Psoas muscle (tissue), 8 donors: Measurements from ENCODE around the gene FMO5. TPM values are rescaled to one million over a fixed set of nuclear protein-coding genes. Genes with fewer than 3 reads are reported as not detected.

Experiments used
- ATAC-seq, 4 donors: fragments of 200-7000 bp; cut with Tn5 transposase; one replicate each; pipeline ENCODE4 v1.9.1; 2020; ENCODE audit warnings: moderate library complexity in 3 of 4, mild to moderate bottlenecking in 2 of 4
- DNase-seq, 2 donors: peaks; one replicate each; pipeline ENCODE4 v3.0.0-alpha.2; 2020
- H3K27ac ChIP-seq: fragments of 200-600 bp; one replicate; pipeline ENCODE4 v1.8.0; 2022
- H3K27me3 ChIP-seq, 3 donors: fragments of 200-600 bp in 1 of 3; one replicate each; pipeline versions ENCODE4 v1.6.1 to v1.8.0; 2013 to 2022; ENCODE audit warnings: low read length in 2 of 3, mild to moderate bottlenecking in 2 of 3, moderate library complexity in 1 of 3; ENCODE audit not compliant: insufficient read depth in 3 of 3
- H3K36me3 ChIP-seq, 2 donors: fragments of 200-600 bp in 1 of 2; one replicate each; pipeline versions ENCODE4 v1.6.1 to v1.8.0; 2013 to 2022; ENCODE audit warnings: low read depth in 1 of 2, mild to moderate bottlenecking in 1 of 2, moderate library complexity in 1 of 2; ENCODE audit not compliant: insufficient read depth in 1 of 2
- H3K4me1 ChIP-seq: fragments of 200-600 bp; one replicate; pipeline ENCODE4 v1.8.0; 2022
- H3K4me3 ChIP-seq: fragments of 200-600 bp; one replicate; pipeline ENCODE4 v1.8.0; 2022; ENCODE audit warnings: mild to moderate bottlenecking
- H3K9me3 ChIP-seq: fragments of 200-600 bp; one replicate; pipeline ENCODE4 v1.8.0; 2022
- CTCF ChIP-seq: fragments of 200-600 bp; IDR thresholded peaks from one replicate; pipeline ENCODE4 v1.8.0; 2022; ENCODE audit warnings: antibody characterized with exemption
- WGBS, 3 donors: extraction: QIAGEN DNeasy Blood & Tissue Kit; methylation state at CpG; one replicate each; pipeline versions ENCODE4 v1.1.6 to v1.1.7; 2013; 5-methylcytosine and 5-hydroxymethylcytosine counted together
- intact Hi-C, 2 donors: fragments of 100-400 bp; cut with DNase I; formaldehyde crosslinking; loops; one replicate each; pipeline versions ENCODE4 v1.11.0 to v1.14.2; 2022
- long read RNA-seq, 2 donors: library from polyadenylated mRNA; unstranded; transcript quantifications; one replicate each; pipeline ENCODE4 v2.0.0, GENCODE V29; 2021
- polyA plus RNA-seq, 3 donors: library from polyadenylated mRNA; stranded (reverse); fragments of 200-250 nt; gene quantifications; one replicate each; pipeline ENCODE4 v1.2.3, GENCODE V29; 2013
- total RNA-seq, 4 donors: library from RNA; stranded (reverse); fragmentation: NEBNext Ultra II Directional in 2 of 4; extraction: Animal tissue kit (Norgen Biotek cat#: 25700) in 2 of 4; gene quantifications; one replicate each; pipeline versions ENCODE4 v1.2.1 to v1.2.4, GENCODE V29; 2021 to 2023
- donor health status: healthy with polysubstance abuse.
- donor health status: DM: no; HTN: no; CAD: no; lungs with moderate emphysema.
- donor health status: Bipolar disorder and iron deficiency.
- donor health status: healthy.
- donor health status: DM: yes; HTN: yes; CAD: no.
- donor health status: DM: no; HTN: no; CAD: no.
- donor health status: DM: no; HTN: no; CAD: no.
- donor health status: DM: yes; HTN: yes; CAD: no.

Gene FMO5, protein sequence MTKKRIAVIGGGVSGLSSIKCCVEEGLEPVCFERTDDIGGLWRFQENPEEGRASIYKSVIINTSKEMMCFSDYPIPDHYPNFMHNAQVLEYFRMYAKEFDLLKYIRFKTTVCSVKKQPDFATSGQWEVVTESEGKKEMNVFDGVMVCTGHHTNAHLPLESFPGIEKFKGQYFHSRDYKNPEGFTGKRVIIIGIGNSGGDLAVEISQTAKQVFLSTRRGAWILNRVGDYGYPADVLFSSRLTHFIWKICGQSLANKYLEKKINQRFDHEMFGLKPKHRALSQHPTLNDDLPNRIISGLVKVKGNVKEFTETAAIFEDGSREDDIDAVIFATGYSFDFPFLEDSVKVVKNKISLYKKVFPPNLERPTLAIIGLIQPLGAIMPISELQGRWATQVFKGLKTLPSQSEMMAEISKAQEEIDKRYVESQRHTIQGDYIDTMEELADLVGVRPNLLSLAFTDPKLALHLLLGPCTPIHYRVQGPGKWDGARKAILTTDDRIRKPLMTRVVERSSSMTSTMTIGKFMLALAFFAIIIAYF
- 1 to 10 TPM in 1 of 4 donors, under 1 TPM in 3; 0.30 to 1.4 (median 0.92) TPM for total RNA-seq
- under 1 TPM; 0.35 to 0.53 (median 0.47) TPM for polyA plus RNA-seq
- long read RNA-seq, donor 1, partial matches to known transcripts: 0 of 1 reads
- long read RNA-seq, donor 1, other reads (novel, unspliced or antisense): 1 of 1 reads
- long read RNA-seq, donor 2, partial matches to known transcripts: 0 of 6 reads
- long read RNA-seq, donor 2, other reads (novel, unspliced or antisense): 6 of 6 reads

GRCh38 chr1:147225193-147225730 lies at the start of gene FMO5:
FMO5 (minus strand) TSS chr1:147225339; CDS start chr1:147225029, 310 bp downstream.
- ATAC-seq: peak; percentile 82 to 97 (median 90)
- intact Hi-C loops: no loop called here
- Histone ChIP-seq H3K4me1 (no peaks in the 10 kb centered on the region), H3K36me3 (no peaks in the 10 kb centered on the region), H3K27me3 (no peaks in the 10 kb centered on the region), H3K27ac (peak within 1 kb of the TSS; percentile 60), H3K4me3 (peak within 1 kb of the TSS; percentile 75), H3K9me3 (no peaks in the 10 kb centered on the region)
- TF ChIP-seq CTCF: peak; percentile 18
- WGBS, 3 donors: 1 to 2% (median 1%) methylated on average over 17 of the region's 17 CpGs
- peak; percentile 65 to 83 for DNase-seq

DNA sequence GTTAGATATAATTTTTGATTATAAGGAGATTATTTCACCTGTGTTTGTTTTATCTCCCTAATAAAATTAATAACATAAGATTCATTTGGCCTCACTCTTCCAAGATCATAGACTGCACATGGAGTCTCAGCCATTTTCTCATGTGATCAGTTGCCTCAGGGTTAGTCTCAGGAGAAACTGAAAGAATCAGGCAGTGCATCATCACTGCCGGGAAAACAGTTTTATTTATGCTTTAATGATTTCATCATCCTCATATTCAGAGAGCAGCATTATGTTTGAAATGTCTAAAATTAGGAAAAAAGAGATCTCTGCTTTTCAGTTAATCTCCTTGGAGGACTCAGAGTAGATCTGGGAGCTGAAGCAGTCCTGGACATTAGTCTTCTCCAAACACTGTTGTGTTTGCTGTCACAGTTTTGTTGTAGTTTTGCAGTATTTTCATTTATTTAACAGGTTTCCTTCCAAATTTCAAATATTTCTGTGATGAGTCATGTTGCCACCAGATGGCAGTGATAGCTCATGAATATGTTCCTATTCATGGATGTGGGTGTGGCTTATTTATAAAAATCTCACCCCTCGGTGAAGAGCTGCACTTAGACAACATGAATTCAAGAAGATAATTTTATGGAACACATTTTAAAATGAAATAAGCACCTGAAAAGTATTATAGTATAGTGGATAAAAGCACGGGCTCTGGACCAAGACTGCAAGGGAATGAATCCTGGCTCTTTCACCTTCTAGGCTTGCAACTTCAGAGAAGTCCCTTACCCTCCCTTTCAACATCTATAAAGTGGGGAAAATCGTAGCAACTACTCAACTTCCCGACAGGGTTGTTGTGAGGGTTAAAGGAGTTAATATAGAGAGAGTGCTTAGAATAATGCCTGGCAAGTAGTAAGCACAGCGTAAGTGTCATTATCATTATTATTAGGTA lies 48.5 kb upstream of the FMO5 start:
- Histone ChIP-seq H3K4me1 (peaks cover 4% of the 10 kb centered on the region), H3K36me3 (peaks cover 13 to 82% of the 10 kb centered on the region in 2 donors), H3K27ac (peak overlapping the region; percentile 34), H3K27me3 (no peaks in the 10 kb centered on the region), H3K9me3 (no peaks in the 10 kb centered on the region), H3K4me3 (no peak overlapping the region)
- intact Hi-C loops: loop anchor here in 1 of 2 donors (10.0 kb wide), 2 partner anchors 371 to 621 kb away; no protein-coding TSS in a partner anchor
- 30 to 41% (median 33%) methylated on average over 6 of the region's 6 CpGs for WGBS, 3 donors
- peak; percentile 47 for TF ChIP-seq CTCF
- ATAC-seq: peak; percentile 62 to 88 (median 76)
- no peak for DNase-seq

DNA sequence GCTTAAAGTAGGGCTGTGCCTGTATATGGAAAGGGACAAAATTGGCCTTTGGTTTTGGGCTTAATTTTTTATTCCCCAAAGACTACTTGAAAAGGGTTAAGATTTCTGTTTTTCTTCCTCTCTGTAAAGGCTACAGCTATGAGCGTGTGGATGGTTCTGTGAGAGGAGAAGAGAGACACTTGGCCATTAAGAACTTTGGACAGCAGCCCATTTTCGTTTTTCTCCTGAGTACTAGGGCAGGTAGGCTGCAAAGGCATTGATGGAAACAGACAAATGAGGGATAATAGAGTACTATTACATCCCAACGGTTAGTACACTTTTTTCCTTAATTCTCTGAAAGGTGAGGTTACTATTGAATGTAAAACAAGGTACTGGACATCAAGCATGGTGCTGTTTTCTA lies 46.9 kb upstream of the FMO5 start:
- no peak for TF ChIP-seq CTCF
- intact Hi-C loops: loop anchor here in 1 of 2 donors (10.0 kb wide), 2 partner anchors 373 to 623 kb away; no protein-coding TSS in a partner anchor
- ATAC-seq (no peak), DNase-seq (no peak)
- no peak overlapping the region for H3K4me3 ChIP-seq
- no peak overlapping the region for H3K27ac ChIP-seq
- H3K27me3 ChIP-seq: no peaks in the 10 kb centered on the region
- H3K9me3 ChIP-seq: no peaks in the 10 kb centered on the region
- H3K4me1 ChIP-seq: peaks cover 4% of the 10 kb centered on the region
- WGBS, 3 donors: 57 to 67% (median 67%) methylated on average over 3 of the region's 3 CpGs
- peaks cover 10 to 84% of the 10 kb centered on the region in 2 donors for H3K36me3 ChIP-seq

DNA sequence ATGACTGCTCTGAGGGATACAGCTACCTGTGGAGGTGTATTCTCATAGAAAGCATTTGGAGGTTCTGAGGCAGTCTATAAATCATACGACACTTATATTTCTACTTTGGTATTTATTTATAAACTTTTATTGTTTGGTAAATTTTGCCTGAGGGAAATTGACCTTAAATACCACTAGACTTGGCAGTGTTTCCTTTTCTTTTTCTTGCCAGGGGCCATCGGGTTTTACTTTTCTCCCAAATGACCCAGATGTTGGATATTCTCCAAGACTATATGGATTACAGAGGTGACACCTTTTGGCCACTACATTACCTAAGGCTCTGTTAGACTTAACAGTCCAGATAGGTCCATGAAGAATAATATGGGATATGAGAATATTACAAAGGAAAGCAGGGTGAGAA lies 45.6 kb upstream of the FMO5 start:
- H3K36me3 ChIP-seq: peaks cover 8 to 84% of the 10 kb centered on the region in 2 donors
- WGBS, 3 donors: 44 to 49% (median 49%) methylated on average over 2 of the region's 2 CpGs
- TF ChIP-seq CTCF: no peak
- H3K27me3 ChIP-seq: no peaks in the 10 kb centered on the region
- H3K9me3 ChIP-seq: no peaks in the 10 kb centered on the region
- DNase-seq (no peak), ATAC-seq (no peak)
- H3K4me3 ChIP-seq: no peak overlapping the region
- intact Hi-C loops: loop anchor here in 1 of 2 donors (10.0 kb wide), 2 partner anchors 374 to 624 kb away; no protein-coding TSS in a partner anchor
- peaks cover 4% of the 10 kb centered on the region for H3K4me1 ChIP-seq
- H3K27ac ChIP-seq: no peak overlapping the region
